HG03460 (cell line): ENCODE results near the gene SGSM1.
"Not testable (repeated sequence)": the region's sequence is repeated elsewhere in the genome, so short reads cannot be mapped to it uniquely, and the experiment has no call there.

Experiments
- ATAC-seq: cut with Tn5 transposase; IDR thresholded peaks from one replicate; pipeline ENCODE4 v1.9.1; 2021; ENCODE audit not compliant: unreplicated experiment

SGSM1 gene

DNA sequence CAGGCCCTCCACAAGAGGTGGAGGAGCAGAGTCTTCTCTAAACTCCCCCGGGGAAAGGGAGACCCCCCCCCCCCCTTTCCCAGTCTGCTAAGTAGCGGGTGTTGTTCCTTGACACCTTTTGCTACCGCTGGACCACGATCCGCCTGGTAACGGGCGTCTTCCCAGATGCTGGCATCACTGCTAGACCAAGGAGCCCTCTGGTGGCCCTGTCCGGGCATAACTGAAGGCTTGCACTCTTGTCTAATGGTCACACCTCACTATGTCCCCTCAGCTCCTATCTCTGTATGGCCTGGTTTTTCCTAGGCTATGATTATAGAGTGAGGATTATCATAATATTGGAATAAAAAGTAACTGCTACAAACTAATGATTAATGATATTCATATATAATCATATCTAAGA lies 31.5 kb downstream of the SGSM1 start:
- not testable (repeated sequence) for ATAC-seq

DNA sequence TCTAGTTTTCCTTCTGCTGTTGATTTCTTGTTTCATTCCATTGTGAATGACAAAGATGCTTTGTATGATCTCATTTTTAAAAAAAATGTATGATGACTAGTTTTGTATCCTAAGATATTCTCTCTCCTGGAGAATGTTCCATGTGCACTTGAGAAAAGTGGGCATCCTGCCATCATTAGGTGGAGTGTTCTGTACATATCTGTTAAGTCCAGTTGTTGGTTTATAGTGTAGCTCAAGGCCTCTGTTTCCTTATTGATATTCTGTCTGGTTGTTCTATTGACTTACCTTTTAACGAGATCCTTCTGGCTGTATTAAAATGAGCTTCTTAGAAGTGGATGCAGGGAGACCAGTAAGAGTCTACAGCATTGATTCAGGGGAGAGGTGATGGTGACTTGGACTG lies 35.2 kb downstream of the SGSM1 start:
- no peak for ATAC-seq

DNA sequence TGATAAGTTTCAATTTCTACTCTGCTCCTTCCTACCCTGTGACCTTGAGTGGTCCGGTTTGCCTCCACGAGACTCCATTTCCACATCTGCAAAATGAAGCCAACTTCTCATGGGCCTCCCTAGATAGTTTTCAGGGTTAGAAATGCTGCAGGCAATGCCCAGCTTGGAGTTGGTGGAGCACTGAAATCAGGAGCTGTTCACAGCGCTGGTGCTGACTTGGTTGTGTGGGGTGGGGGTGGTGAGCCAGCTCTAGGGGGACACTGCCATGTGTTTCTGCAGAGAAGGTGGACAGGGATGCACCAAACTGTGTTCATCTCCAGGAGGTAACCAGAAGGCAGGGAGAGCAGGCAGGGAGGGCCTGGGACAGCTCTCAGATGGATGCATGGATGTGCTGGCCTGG lies 37.0 kb downstream of the SGSM1 start:
- ATAC-seq: no peak

DNA sequence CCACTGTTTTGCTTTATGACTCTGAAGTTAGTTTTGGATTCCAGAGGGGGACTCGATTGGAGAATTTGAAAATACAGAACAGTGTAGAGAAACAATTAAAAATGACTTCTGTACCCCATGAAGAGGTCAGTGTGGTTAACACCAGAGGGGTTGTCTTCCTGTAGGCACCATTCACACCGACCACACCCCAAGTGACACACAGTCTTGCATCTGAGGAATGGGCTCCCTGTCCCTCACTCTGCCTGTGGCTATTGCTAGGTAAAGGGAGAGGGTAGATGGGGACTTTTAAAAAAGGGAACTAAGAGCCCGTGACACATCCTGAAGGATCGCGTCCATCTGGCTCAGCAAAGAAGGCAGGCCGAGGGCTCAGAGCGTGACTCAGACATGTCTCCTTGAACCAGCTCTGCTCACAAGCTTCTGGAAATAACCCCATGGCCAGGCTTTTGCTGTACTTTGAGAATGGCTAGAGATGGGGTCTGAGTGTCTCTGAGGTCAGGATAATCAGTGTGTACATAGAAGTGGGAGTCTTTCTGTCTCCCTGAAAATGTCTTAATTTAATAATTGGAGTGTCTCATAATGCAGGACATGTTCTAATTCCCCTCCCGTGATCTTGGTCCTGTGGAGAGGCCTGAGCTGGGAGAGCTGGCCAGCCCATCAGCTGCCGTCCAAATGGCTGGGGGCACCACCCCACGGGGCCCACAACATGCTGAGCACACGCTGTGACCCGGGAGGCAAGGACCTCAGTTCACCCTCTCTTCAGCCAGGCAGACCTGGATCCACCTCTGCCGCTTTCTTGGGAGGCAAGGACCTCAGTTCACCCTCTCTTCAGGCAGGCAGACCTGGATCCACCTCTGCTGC lies 39.3 kb downstream of the SGSM1 start:
- ATAC-seq: no peak

DNA sequence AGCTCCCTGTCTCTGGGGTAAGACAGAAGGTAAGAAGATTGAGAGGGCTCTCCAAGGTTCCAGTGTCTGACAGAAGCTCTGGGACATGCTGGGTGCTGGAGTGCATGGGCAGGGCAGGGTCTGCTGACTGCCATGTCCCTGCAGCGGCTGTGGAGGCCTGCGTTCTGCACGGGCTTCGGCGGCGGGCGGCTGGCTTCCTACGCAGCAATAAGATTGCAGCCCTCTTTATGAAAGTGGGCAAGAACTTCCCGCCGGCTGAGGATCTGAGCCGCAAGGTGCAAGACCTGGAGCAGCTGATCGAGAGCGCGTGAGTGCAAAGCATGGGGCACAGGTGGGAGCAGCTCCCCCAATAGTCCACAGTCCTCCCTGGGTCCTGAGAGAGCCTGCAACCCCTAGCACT lies 41.5 kb downstream of the SGSM1 start:
- ATAC-seq: no peak

DNA sequence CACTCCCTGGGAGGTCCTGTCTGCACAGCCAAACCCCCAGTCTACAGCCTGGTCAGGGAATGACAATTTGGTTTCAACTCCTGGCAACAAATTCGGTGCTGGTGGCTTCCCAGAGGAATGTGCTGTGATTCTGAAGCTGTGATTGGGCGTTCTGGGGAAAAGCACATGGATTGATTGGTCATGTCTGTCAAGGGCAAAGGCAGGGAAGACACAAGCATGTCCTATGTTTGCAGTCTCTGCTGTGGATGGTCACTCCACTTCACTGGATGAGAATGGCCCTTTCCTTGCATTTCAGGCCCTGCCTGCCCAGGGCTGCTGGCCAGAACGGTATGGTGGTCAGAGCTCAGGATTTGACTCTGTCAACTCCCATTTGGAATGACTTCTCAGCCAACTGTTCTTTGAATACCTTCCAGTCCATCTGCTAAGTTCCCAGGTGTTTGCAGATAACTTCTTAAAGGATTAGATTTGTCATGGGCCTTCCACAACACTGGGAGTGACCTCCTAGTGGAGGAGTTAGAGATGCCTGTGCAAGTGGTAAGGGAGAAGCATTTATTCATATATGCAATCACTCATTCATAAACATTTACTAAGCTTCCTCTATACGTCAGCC lies 42.7 kb downstream of the SGSM1 start:
- no peak for ATAC-seq

DNA sequence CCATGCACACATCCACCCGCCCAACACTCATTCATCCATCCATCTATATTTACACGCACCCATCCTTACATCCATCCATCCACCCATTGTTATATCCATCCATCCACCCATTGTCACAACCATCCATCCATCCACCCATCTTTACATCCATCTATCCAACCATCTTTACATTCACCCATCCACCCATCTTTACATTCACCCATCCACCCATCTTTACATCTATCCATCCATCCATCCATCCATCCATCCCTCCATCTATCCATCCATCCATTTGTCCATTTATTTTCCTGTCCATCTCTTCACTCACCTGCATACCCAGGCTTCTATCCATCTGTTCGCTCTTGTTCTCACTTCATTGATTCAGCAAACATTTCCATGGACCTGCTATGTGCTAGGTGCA lies 49.8 kb downstream of the SGSM1 start:
- no peak for ATAC-seq

DNA sequence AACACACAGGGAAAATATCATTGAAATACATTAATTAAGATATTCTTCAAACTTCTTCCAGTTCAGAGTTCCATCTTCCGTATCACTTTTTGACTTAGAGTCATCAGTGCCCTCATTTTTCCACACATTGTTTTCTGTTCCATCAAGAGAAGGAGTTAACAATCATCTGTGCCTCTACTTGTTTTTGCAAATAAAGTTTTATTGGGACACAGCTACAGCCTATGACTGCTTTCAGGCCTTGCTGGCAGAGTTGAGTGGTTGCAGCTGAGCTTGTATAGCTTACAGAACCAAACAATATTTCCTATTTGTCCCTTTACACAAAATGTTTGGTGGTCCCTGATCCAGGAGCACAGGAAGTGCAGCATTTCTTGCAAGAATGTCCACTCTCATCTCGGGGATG lies 51.6 kb downstream of the SGSM1 start:
- no peak for ATAC-seq

DNA sequence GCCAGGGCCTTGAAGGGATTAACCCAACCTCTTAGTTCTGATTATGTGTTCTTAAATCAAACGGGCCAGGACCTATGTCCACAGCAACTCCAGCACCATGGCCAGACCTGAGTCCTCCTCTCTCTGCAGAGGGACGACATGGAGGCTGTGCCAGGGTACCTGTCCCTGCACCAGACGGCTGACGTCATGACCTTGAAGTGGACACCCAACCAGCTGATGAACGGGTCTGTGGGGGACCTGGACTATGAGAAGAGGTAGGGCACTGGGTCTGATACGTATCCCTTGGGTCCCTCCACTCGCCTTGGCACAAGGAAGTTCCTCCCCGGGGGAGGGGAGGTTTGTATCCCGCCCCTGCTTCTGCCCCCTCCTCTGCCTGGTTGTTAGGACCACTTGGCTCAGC lies 53.6 kb downstream of the SGSM1 start:
- no peak for ATAC-seq

DNA sequence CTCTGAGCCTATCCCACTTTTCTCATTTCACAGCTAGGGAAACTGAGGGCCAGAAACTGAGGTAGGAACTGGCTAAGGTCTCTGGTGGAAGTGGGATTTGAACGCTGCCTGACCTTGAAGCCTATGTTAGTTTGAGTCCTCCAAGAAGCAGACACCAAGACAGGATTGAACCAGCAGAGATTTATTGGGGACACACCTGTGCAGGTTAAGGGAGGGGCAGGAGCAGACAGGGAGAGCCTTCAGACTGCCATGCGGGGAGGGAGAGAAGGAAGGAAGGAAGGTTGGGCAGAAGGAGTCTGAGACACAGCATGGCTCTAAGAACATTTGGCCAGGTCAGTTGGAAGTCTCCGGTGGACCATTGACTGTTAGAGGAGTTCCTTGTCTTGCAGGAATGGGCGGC lies 59.5 kb downstream of the SGSM1 start:
- no peak for ATAC-seq

DNA sequence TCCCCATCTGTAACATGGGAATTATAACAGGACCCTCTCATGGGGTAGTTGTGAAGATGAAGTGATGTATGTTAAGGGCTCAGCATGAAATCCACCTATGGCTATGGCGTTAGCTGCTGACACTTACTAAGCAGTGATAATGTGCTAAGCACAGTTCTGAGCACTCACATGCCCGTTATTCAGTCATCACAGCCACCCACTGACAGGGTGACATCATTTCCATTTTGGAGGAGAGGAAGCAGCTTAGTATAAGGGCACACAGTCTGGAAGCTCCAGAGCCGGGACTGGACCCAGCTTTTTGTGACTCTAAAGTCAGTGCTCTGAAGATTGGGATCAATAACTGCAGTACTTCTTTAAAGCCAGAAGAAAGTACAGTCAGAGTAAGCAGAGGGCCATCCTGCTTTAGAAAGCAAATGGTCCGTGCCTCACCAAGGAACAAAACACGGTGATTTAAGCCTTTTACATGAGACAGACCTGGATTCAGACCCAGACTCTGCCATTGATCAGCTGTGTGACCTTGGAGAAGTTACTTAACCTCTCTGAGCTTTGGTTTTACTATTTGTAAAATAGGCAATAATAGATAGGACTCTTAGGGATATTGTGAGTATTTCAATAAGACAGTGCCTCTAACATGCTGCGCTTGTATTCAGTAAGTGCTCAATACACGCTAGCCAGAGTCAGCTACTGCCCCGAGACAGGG lies 61.5 kb downstream of the SGSM1 start:
- ATAC-seq: no peak

DNA sequence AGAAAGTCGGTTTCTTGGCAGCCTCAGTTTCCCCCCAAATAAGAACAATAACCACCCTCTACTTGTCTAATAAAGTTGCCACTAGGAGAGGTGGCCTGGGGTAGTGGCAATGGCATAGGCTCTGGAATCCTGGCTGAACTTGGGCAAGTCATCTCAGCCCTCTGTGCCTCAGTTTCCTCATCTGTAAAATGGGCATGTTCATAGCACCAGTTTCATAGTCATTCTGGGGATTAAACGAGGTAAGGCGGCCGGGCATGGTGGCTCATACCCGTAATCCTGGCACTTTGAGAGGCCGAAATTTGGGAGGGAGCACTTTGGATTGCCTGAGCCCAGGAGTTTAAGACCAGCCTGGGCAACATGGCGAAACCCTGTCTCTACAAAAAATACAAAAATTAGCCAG lies 63.0 kb downstream of the SGSM1 start:
- ATAC-seq: no peak

DNA sequence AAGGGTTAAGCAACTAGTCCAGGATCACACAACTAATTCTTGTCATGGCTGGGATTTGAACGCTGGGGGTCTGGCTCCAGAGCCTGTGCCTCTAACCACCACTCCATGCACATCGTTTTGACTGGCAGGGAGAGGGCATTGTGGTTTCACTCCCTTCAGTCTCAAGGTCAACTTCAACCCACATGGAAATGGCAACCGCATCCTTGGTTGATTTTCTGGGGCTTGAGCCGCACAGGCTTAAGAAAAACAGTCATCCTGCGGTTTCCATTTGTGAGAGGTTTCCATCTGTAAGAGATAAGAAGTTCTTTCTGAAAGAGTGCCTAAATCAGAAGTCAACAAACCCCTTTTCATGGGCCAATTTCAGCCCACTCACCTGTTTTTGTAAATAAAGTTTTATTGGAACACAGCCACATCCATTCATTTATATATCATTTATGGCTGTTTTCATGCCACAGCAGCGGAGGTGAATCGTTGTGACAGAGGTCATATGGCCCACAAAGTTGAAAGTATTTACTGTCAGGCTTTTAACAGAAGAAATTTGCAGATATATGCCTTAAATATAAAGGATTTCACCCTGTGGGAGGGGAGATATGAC lies 65.7 kb downstream of the SGSM1 start:
- ATAC-seq: no peak

DNA sequence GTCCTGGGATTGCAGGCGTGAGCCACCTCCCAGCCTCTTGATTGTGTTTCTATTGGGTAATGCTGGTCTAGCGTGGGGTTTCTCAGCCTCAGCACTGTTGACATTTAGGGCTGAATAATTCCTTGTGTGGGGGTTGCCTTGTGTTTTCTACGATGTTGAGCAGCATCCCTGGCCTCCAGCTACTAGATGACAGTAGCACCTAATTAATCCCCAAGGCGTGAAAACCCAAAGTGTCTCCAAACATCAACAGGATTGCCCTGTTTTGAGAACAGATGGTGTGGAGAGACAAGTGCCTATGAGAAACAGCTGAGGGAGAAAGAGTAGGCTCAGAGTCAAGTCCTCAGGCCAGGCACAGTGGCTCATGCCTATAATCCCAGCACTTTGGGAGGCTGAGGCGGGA lies 67.2 kb downstream of the SGSM1 start:
- ATAC-seq: no peak

DNA sequence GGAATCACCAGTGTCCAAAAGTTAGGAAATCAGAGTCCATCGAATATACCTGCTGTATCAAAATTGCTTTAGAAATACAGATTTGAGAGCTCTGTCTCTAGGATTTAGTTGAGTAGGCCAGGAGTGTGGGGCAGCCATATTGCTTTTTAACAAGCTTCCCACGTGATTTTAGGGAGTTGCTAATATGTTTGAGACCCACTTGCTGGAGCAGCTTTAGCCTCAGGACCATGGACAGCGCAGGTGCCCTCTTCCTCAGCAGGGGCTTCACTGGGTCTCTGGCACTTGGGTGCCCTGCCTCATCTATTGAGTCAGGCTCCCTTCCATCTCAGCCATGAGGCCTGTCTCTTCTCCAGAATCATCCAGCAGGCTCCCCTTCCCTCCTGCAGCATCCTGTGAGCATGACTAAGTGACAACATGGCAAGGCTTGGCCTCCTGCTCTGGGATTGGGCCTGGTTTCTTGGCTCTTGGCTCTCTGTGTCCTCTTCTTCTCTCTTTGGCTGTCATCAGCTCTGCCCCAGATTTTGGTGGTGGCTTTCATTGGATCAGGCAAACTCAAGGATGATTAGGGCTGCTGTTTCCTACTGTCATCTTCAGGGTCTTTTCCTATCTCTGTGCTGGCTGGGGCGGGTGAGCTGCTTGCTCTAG lies 70.0 kb downstream of the SGSM1 start:
- ATAC-seq: no peak

DNA sequence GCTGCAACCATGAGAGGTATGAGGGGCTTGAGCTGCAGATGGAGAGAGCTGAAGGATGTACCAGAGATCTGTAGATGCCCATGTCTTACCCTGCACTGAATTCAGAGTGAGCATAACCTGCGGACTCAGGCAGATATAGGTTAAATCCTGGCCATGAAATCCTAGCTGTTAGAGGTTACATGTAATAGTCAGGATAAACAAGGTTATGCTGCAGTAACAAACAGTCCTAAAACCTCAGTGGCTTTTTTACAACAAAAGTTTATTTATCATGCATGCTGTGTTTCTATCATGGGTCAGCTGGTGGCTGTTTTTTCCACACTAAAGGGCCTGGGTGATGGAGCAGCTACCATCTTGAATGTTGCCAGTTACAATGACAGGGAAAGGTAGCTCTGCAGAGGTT lies 70.7 kb downstream of the SGSM1 start:
- no peak for ATAC-seq

DNA sequence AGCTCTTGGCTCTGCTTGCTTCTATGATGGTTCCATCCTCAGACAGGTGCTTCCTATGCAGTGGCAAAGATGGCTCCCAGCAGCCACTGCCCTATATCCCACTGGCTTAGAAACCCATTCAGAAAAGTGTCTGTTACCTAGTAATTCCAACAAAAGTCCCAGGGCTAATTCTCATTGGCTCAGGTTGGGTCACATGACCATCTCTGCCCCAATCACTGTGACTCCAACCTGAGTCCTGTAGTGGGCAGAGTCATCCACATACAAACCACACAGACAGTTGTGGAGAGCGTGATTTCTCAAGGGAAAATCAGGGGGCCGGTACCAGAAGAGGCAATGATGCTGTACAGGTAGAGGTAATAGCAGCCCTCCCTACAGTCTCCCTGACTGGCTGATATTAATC lies 73.0 kb downstream of the SGSM1 start:
- no peak for ATAC-seq

DNA sequence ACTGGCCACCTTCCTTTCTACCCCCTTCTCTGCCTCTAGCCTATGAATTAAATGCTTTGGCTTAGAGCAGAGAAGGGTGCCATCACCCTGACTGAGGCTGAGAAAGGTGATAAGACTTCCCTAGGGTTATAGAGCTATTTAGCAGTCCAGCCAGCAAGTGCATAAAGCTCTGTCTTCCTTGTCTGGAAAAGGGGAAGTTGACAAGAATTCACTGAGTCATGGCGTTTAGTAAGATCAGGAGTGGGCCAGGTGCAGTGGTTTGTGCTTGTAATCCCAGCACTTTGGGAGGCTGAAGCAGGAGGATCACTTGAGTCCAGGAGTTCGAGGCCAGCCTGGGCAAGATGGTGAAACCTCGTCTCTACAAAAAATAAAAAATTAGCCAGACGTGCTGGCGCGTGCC lies 77.4 kb downstream of the SGSM1 start:
- ATAC-seq: no peak

DNA sequence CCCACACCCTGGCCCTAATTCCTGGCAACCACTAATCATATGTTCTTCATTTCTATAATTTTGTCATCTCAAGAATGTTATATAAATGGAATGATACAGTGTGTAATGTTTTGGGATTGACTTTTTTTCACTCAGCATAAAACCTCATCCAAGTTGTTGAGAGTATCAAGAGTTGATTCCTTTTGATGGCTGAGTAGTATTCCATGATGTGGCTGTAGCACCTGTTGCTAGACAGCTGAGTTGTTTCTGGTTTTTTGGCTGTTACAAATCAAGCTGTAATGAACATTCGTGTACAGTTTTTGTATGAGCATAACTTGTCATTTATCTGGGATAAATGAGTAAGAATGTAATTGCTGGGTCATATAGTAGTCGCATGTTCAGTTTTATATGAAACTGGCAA lies 81.2 kb downstream of the SGSM1 start:
- no peak for ATAC-seq

DNA sequence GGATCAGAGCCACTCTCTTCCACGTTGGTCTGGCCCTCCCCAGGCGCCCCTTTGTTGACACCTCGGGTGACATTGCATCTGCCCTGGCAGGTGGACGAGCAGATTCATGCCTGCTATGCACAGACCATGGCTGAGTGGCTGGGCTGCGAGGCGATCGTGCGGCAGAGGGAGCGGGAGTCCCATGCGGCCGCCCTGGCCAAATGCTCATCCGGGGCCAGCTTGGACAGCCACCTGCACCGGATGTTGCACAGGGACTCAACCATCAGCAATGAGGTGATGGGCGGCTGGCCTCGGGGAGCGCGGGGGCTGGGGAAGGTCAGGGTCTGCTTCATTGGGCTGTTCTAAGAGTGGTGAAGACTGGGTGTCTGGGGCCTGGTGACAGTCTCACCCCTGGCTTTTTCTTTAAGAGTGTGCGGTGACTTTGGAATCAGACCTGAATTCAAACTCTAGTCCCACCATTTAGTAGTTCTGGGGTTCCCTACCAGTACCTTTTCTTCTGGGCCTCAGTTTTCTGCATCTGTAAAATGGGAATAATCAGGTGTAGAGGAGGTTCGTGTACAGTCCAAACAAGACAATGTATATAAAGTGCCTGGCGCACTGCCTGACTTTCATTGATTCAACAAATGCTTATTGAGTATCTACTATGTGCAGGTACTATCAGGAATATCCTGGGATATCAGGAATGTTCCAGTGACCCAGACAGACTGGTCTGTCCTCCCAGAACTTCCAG lies 87.5 kb downstream of the SGSM1 start:
- no peak for ATAC-seq
